Ovary (tissue), 9 donors: ENCODE results near the gene GRPR. TPM values are rescaled to one million over a fixed set of nuclear protein-coding genes. Genes with fewer than 3 reads are reported as not detected.

ENCODE experiments used
- DNase-seq, 5 donors: peaks; one replicate each; pipeline ENCODE4 v3.0.0-alpha.2; 2019 to 2020
- H3K27ac ChIP-seq, 2 donors: fragments of 200-600 bp; one replicate each; pipeline versions ENCODE4 v1.5.1 to v1.8.0; 2019 to 2022
- H3K27me3 ChIP-seq: fragments of 200-600 bp; one replicate; pipeline ENCODE4 v1.8.0; 2022
- H3K36me3 ChIP-seq: fragments of 200-600 bp; sonication (generic); one replicate; pipeline ENCODE4 v1.5.1; 2019
- H3K4me1 ChIP-seq: one replicate; pipeline ENCODE4 v1.8.1; 2013; ENCODE audit warnings: mild to moderate bottlenecking, moderate library complexity; ENCODE audit not compliant: insufficient read depth
- H3K4me3 ChIP-seq: fragments of 200-600 bp; sonication (generic); one replicate; pipeline ENCODE4 v1.5.1; 2017
- H3K9me3 ChIP-seq, 2 donors: fragments of 200-600 bp in 1 of 2; sonication (generic) in 1 of 2; one replicate each; pipeline versions ENCODE4 v1.5.1 to v1.8.1; 2013 to 2019; ENCODE audit warnings: mild to moderate bottlenecking in 1 of 2, moderate library complexity in 1 of 2
- EP300 ChIP-seq: sonication (generic); formaldehyde crosslinking; IDR thresholded peaks from one replicate; pipeline ENCODE4 v1.6.1; 2017; ENCODE audit warnings: antibody characterized with exemption
- POLR2A ChIP-seq: fragments of 450-650 bp; IDR thresholded peaks from one replicate; pipeline ENCODE4 v1.6.1; 2017; ENCODE audit warnings: antibody characterized with exemption, mild to moderate bottlenecking, moderate library complexity
- WGBS, 3 donors: extraction: QIAGEN DNeasy Blood & Tissue Kit in 1 of 3; methylation state at CpG; one replicate each; pipeline versions ENCODE4 v1.1.5 to v1.1.7; 2013 to 2017; 5-methylcytosine and 5-hydroxymethylcytosine counted together
- intact Hi-C, 4 donors: fragments of 100-400 bp; cut with DNase I; formaldehyde crosslinking; loops; one replicate each; pipeline versions ENCODE4 v1.11.0 to v1.15.1; 2022 to 2023
- polyA plus RNA-seq, 2 donors: library from polyadenylated mRNA; stranded (reverse); fragments of 200-250 nt in 1 of 2; fragments of 350-450 nt in 1 of 2; fragmentation: Illumina TruSeq in 1 of 2; extraction: RNeasy Lipid Tissue Mini Kit (QIAGEN cat#74804) in 1 of 2; gene quantifications; one replicate each; pipeline ENCODE4 v1.2.3, GENCODE V29; 2013 to 2014
- total RNA-seq, 7 donors: library from RNA; depleted of rRNA in 2 of 7; stranded (reverse); fragments of >200 nt in 2 of 7; fragmentation: NEBNext Ultra II Directional in 3 of 7; extraction: Animal tissue kit (Norgen Biotek cat#: 25700) in 3 of 7; gene quantifications; one replicate each; pipeline versions ENCODE4 v1.1.0 to v1.2.4, GENCODE V29; 2016 to 2023
- TF ChIP-seq, protein P1 (sequence below), 3 donors: fragments of 450-650 bp in 2 of 3; fragments of 200-600 bp in 1 of 3; IDR thresholded peaks; one replicate each; pipeline versions ENCODE4 v1.5.1 to v1.8.0; 2016 to 2022; ENCODE audit warnings: antibody characterized with exemption in 3 of 3, mild to moderate bottlenecking in 1 of 3
- donor health status: DM: no; HTN: no; CAD: no; lungs with moderate emphysema.
- donor health status: DM: no; HTN: no; CAD: no.
- donor health status: Bipolar disorder and iron deficiency.
- donor health status: DM: yes; HTN: yes; CAD: no.
- donor health status: DM: no; HTN: no; CAD: no.
- donor health status: DM: yes; HTN: yes; CAD: no.

The GRPR gene
- total and polyA plus RNA-seq, 9 donors: 0.05 to 0.13 (median 0.08) TPM; not detected in 6

DNA sequence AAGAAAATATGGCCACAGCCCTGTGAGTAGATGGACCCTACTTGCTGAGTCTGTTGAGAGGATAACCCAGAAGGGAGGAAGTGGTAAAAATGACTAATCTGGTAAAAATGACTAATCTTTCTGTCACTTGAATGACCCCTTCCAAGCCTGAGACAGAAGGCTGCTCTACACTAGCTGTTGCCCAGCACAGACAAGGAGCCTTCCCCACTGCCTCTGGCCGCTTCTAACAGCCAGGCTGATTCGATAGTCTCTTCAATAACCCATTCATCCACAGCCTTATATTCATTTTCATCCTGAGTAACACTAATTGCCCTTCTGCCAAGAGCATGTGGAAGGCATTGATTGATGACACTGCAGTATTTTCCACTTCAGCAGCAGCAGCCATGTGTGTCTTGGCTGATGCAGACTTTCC, 62.4 kb downstream of the GRPR start:
- Histone ChIP-seq H3K9me3 (no peaks in the 10 kb centered on the region), H3K4me3 (no peak overlapping the region), H3K27me3 (no peaks in the 10 kb centered on the region), H3K27ac (no peak overlapping the region), H3K4me1 (no peaks in the 10 kb centered on the region), H3K36me3 (no peaks in the 10 kb centered on the region)
- TF ChIP-seq, protein P1, sequence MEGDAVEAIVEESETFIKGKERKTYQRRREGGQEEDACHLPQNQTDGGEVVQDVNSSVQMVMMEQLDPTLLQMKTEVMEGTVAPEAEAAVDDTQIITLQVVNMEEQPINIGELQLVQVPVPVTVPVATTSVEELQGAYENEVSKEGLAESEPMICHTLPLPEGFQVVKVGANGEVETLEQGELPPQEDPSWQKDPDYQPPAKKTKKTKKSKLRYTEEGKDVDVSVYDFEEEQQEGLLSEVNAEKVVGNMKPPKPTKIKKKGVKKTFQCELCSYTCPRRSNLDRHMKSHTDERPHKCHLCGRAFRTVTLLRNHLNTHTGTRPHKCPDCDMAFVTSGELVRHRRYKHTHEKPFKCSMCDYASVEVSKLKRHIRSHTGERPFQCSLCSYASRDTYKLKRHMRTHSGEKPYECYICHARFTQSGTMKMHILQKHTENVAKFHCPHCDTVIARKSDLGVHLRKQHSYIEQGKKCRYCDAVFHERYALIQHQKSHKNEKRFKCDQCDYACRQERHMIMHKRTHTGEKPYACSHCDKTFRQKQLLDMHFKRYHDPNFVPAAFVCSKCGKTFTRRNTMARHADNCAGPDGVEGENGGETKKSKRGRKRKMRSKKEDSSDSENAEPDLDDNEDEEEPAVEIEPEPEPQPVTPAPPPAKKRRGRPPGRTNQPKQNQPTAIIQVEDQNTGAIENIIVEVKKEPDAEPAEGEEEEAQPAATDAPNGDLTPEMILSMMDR (IDR thresholded peaks at IDR 0.05): no peak
- TF ChIP-seq POLR2A (no peak), EP300 (no peak)
- WGBS, 3 donors: 38 to 64% (median 47%) methylated on average over 2 of the region's 2 CpGs
- DNase-seq: no peak
- intact Hi-C loops: no loop called here

- 26 to 27% (median 27%) methylated on average over 3 of the region's 3 CpGs for WGBS, 3 donors
- no peaks in the 10 kb centered on the region for H3K27me3 ChIP-seq
- no peaks in the 10 kb centered on the region for H3K9me3 ChIP-seq
- no peak overlapping the region for H3K27ac ChIP-seq
- no peak overlapping the region for H3K4me3 ChIP-seq
- H3K36me3 ChIP-seq: no peaks in the 10 kb centered on the region
- DNase-seq: no peak
- TF ChIP-seq, protein P1 (IDR thresholded peaks at IDR 0.05): no peak
- no peak for TF ChIP-seq POLR2A
- TF ChIP-seq EP300: no peak
- H3K4me1 ChIP-seq: no peaks in the 10 kb centered on the region
- intact Hi-C loops: no loop called here
These were observed 63.1 kb downstream of the GRPR start for GRCh38 chrX:16186380-16187007.

- 40 to 50% (median 45%) methylated on average over 4 of the region's 4 CpGs for WGBS, 3 donors
- intact Hi-C loops: no loop called here
- TF ChIP-seq POLR2A (no peak), EP300 (no peak)
- TF ChIP-seq, protein P1 (IDR thresholded peaks at IDR 0.05): no peak
These were observed 63.8 kb downstream of the GRPR start for GRCh38 chrX:16187024-16187760.

GRCh38 chrX:16188687-16189086, 65.3 kb downstream of the GRPR start:
- intact Hi-C loops: no loop called here
- TF ChIP-seq, protein P1 (IDR thresholded peaks at IDR 0.05): no peak
- no peak for TF ChIP-seq EP300
- no peak for TF ChIP-seq POLR2A
- H3K9me3 ChIP-seq: no peaks in the 10 kb centered on the region
- DNase-seq: no peak
- H3K27ac ChIP-seq: no peak overlapping the region
- no peak overlapping the region for H3K4me3 ChIP-seq
- no peaks in the 10 kb centered on the region for H3K4me1 ChIP-seq
- 45 to 88% (median 50%) methylated on average over 1 of the region's 1 CpG for WGBS, 3 donors
- no peaks in the 10 kb centered on the region for H3K27me3 ChIP-seq
- no peaks in the 10 kb centered on the region for H3K36me3 ChIP-seq

More at GRCh38 chrX:16187024-16187760, 63.8 kb downstream of the GRPR start:
- H3K27ac ChIP-seq: no peak overlapping the region
- H3K36me3 ChIP-seq: no peaks in the 10 kb centered on the region
- H3K4me3 ChIP-seq: no peak overlapping the region
- no peaks in the 10 kb centered on the region for H3K4me1 ChIP-seq
- no peak for DNase-seq
- no peaks in the 10 kb centered on the region for H3K9me3 ChIP-seq
- no peaks in the 10 kb centered on the region for H3K27me3 ChIP-seq
